SH-SY5Y (cell line): ENCODE results near the gene LRCH1.

ENCODE experiments used
- GATA2 ChIP-seq: IDR thresholded peaks from 2 replicates; pipeline ENCODE4 v1.6.1; 2011; ENCODE audit warnings: mild to moderate bottlenecking, low read depth, low read length
- GATA3 ChIP-seq: IDR thresholded peaks from 2 replicates; pipeline ENCODE4 v1.6.1; 2011; ENCODE audit warnings: low read depth, mild to moderate bottlenecking, low read length, moderate library complexity

The LRCH1 gene

GRCh38 chr13:46745706-46746105 is 192.7 kb downstream of the LRCH1 start:
- no peak for TF ChIP-seq GATA3
- TF ChIP-seq GATA2 = no peak

GRCh38 chr13:46747031-46747820 is 194.3 kb downstream of the LRCH1 start:
- TF ChIP-seq GATA3 (no peak), GATA2 (no peak)

GRCh38 chr13:46748300-46748699 is 195.3 kb downstream of the LRCH1 start:
- no peak; the same call in 1 of the 2 replicates for TF ChIP-seq GATA3
- peak; percentile 83 for TF ChIP-seq GATA2

GRCh38 chr13:46749951-46750350 is 197.0 kb downstream of the LRCH1 start:
- TF ChIP-seq GATA2 = no peak
- no peak for TF ChIP-seq GATA3

- TF ChIP-seq GATA3 (no peak), GATA2 (no peak)
These were observed 199.1 kb downstream of the LRCH1 start for GRCh38 chr13:46751811-46752635.

- no peak for TF ChIP-seq GATA2
- TF ChIP-seq GATA3 = no peak
These were observed 200.2 kb downstream of the LRCH1 start for GRCh38 chr13:46753137-46753536.

- TF ChIP-seq GATA2 (no peak), GATA3 (no peak)
These were observed 200.9 kb downstream of the LRCH1 start for GRCh38 chr13:46753917-46754316.

GRCh38 chr13:46754812-46755211 is 201.8 kb downstream of the LRCH1 start:
- TF ChIP-seq GATA3 (no peak), GATA2 (no peak)

GRCh38 chr13:46756977-46757376 is 204.0 kb downstream of the LRCH1 start:
- TF ChIP-seq GATA3 (no peak), GATA2 (no peak)

- TF ChIP-seq GATA3 = no peak
- TF ChIP-seq GATA2 = no peak
These were observed 204.7 kb downstream of the LRCH1 start for GRCh38 chr13:46757640-46758039.

GRCh38 chr13:46759846-46760245 is 206.9 kb downstream of the LRCH1 start:
- TF ChIP-seq GATA3 (no peak), GATA2 (no peak)

- TF ChIP-seq GATA2 (no peak), GATA3 (no peak)
These were observed 208.2 kb downstream of the LRCH1 start for GRCh38 chr13:46761174-46761573.

- no peak for TF ChIP-seq GATA2
- TF ChIP-seq GATA3 = no peak
These were observed 208.9 kb downstream of the LRCH1 start for GRCh38 chr13:46761866-46762265.

- TF ChIP-seq GATA3 (no peak), GATA2 (no peak)
These were observed 218.7 kb downstream of the LRCH1 start for GRCh38 chr13:46771693-46772092.

GRCh38 chr13:46773541-46773940 is 220.6 kb downstream of the LRCH1 start:
- TF ChIP-seq GATA2 = no peak
- no peak for TF ChIP-seq GATA3
